Thyroid gland (tissue), 4 donors: ENCODE measurements around the gene PDCD4. TPM values are rescaled to one million over a fixed set of nuclear protein-coding genes. Genes with fewer than 3 reads are reported as not detected.

Experiments used
- DNase-seq, 2 donors: peaks; one replicate each; pipeline ENCODE4 v3.0.0-alpha.2; 2019
- H3K27ac ChIP-seq, 3 donors: fragments of 200-600 bp; sonication (generic); 1 replicate in 2 of 3; 2 replicates in 1 of 3; pipeline ENCODE4 v1.5.1; 2016 to 2019; ENCODE audit warnings: mild to moderate bottlenecking in 1 of 3, moderate library complexity in 1 of 3
- H3K27me3 ChIP-seq: fragments of 200-600 bp; sonication (generic); one replicate; pipeline ENCODE4 v1.5.1; 2019
- H3K36me3 ChIP-seq, 2 donors: fragments of 200-600 bp; sonication (generic); one replicate each; pipeline ENCODE4 v1.5.1; 2016 to 2019
- H3K4me1 ChIP-seq, 2 donors: fragments of 200-600 bp; sonication (generic); one replicate each; pipeline ENCODE4 v1.5.1; 2017 to 2019
- H3K4me3 ChIP-seq, 3 donors: fragments of 200-600 bp; sonication (generic); replicated peaks in 1 of 3; 1 replicate in 2 of 3; 2 replicates in 1 of 3; pipeline ENCODE4 v1.5.1; 2016; ENCODE audit warnings: mild to moderate bottlenecking in 1 of 3
- H3K9me3 ChIP-seq: fragments of 200-600 bp; sonication (generic); one replicate; pipeline ENCODE4 v1.5.1; 2017
- POLR2A ChIP-seq, 2 donors: fragments of 450-650 bp; IDR thresholded peaks; one replicate each; pipeline ENCODE4 v1.6.1; 2017; ENCODE audit warnings: antibody characterized with exemption in 2 of 2, mild to moderate bottlenecking in 2 of 2, moderate library complexity in 1 of 2
- WGBS, 2 donors: methylation state at CpG; one replicate each; pipeline ENCODE4 v1.1.5; 2017; 5-methylcytosine and 5-hydroxymethylcytosine counted together
- intact Hi-C: fragments of 100-400 bp; cut with DNase I; formaldehyde crosslinking; loops from one replicate; pipeline ENCODE4 v1.15.1; 2023
- total RNA-seq, 4 donors: library from RNA; depleted of rRNA; stranded (reverse); fragments of >200 nt; gene quantifications; one replicate each; pipeline ENCODE4 v1.2.3, GENCODE V29; 2016
- TF ChIP-seq, protein P1 (sequence below), 6 experiments: fragments of 200-600 bp in 3 of 6; fragments of 450-650 bp in 3 of 6; sonication (generic) in 3 of 6; IDR thresholded peaks; one replicate each; pipeline ENCODE4 v1.5.1; 2016 to 2019; ENCODE audit warnings: antibody characterized with exemption in 6 of 6, mild to moderate bottlenecking in 2 of 6, inconsistent platforms in 1 of 6, moderate library complexity in 1 of 6

Gene PDCD4
- total RNA-seq, 4 donors from 2014 or later = 188 to 340 (median 256) TPM

DNA sequence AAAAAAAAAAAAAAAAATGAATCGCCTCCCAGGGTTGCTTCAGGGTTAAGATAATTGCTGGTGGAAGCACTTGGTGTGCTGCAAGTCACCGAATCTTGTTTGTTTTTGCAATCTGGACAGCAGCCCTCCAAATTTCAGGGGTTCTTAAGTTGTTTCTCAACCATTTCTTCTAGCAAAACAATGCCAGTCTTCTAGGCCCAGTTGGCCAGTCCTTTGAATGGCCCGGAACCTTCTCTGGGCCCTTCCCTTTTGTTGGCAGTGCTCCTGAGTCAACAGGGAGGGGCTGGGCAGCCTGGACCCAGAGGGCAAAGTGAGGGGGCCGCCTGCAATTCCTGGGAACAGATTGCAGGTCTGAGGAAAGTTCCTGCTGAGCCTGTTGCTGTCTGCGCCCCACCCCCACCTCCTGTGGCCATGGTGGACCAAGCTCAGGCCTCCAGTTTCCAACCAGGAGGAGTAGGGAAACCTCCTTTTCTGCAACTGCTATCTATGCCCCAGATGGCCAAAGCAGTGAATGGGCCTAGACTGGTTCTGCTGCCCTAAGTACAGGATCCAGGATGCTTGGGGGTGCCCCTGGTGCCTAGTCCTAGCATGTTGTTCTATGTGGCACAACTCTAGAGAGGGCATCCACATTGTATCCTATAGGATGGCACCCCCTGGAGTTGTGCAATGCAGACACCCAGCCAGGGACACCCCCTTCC, 31.4 kb upstream of the PDCD4 start:
- intact Hi-C loops = no loop called here
- Histone ChIP-seq H3K4me1 (peaks cover 84 to 95% of the 10 kb centered on the region in 2 donors), H3K4me3 (no peak overlapping the region), H3K36me3 (no peaks in the 10 kb centered on the region), H3K27ac (peak overlapping the region; percentile 89 to 93 (median 91)), H3K27me3 (no peaks in the 10 kb centered on the region), H3K9me3 (no peaks in the 10 kb centered on the region)
- peak; percentile 97 to 98 for DNase-seq
- TF ChIP-seq, protein P1, sequence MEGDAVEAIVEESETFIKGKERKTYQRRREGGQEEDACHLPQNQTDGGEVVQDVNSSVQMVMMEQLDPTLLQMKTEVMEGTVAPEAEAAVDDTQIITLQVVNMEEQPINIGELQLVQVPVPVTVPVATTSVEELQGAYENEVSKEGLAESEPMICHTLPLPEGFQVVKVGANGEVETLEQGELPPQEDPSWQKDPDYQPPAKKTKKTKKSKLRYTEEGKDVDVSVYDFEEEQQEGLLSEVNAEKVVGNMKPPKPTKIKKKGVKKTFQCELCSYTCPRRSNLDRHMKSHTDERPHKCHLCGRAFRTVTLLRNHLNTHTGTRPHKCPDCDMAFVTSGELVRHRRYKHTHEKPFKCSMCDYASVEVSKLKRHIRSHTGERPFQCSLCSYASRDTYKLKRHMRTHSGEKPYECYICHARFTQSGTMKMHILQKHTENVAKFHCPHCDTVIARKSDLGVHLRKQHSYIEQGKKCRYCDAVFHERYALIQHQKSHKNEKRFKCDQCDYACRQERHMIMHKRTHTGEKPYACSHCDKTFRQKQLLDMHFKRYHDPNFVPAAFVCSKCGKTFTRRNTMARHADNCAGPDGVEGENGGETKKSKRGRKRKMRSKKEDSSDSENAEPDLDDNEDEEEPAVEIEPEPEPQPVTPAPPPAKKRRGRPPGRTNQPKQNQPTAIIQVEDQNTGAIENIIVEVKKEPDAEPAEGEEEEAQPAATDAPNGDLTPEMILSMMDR (IDR thresholded peaks at IDR 0.05) = no peak
- peak in 1 of 2 donors; percentile 53 for TF ChIP-seq POLR2A (IDR thresholded peaks at IDR 0.05)
- WGBS, 2 donors = 36 to 49% methylated on average over 5 of the region's 5 CpGs

DNA sequence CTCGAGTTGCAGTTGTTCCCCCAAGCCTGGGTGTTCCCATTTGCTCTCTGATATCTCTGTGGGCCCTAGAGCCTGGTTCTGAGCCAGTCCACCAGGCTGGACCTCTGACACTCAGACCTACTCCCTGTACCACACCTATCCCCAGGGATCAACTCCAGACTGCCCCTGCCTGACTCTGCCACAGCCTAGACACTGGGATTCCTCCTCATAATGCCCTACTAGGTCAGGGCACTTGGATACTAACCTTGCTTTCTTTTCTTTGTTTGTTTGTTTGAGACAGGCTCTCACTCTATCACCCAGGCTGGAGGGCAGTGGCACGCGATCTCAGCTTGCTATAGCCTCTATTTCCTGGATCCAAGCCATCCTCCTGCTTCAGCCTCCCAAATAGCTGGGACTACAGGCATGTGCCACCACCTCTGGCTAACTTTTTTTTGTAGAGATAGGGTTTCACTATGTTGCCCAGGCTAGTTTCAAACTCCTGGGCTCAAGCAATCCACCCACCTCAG, 30.8 kb upstream of the PDCD4 start:
- Histone ChIP-seq H3K36me3 (no peaks in the 10 kb centered on the region), H3K9me3 (no peaks in the 10 kb centered on the region), H3K4me3 (no peak overlapping the region), H3K4me1 (peaks cover 84 to 95% of the 10 kb centered on the region in 2 donors), H3K27me3 (no peaks in the 10 kb centered on the region), H3K27ac (peak overlapping the region; percentile 89 to 93 (median 91))
- intact Hi-C loops = no loop called here
- TF ChIP-seq, protein P1 (IDR thresholded peaks at IDR 0.05) = no peak
- no peak for TF ChIP-seq POLR2A (IDR thresholded peaks at IDR 0.05)
- no peak for DNase-seq
- WGBS, 2 donors = 59 to 75% methylated on average over 3 of the region's 3 CpGs

GRCh38 chr10:110841767-110842267, 29.9 kb upstream of the PDCD4 start:
- H3K4me1 ChIP-seq = peaks cover 81 to 93% of the 10 kb centered on the region in 2 donors
- WGBS, 2 donors = 84 to 91% methylated on average over 9 of the region's 9 CpGs
- DNase-seq = no peak
- H3K27me3 ChIP-seq = no peaks in the 10 kb centered on the region
- H3K36me3 ChIP-seq = no peaks in the 10 kb centered on the region
- H3K9me3 ChIP-seq = no peaks in the 10 kb centered on the region
- peak overlapping the region; percentile 89 to 93 (median 91) for H3K27ac ChIP-seq
- H3K4me3 ChIP-seq = no peak overlapping the region
- intact Hi-C loops = no loop called here
- TF ChIP-seq POLR2A (IDR thresholded peaks at IDR 0.05) = no peak
- TF ChIP-seq, protein P1 (IDR thresholded peaks at IDR 0.05) = no peak

DNA sequence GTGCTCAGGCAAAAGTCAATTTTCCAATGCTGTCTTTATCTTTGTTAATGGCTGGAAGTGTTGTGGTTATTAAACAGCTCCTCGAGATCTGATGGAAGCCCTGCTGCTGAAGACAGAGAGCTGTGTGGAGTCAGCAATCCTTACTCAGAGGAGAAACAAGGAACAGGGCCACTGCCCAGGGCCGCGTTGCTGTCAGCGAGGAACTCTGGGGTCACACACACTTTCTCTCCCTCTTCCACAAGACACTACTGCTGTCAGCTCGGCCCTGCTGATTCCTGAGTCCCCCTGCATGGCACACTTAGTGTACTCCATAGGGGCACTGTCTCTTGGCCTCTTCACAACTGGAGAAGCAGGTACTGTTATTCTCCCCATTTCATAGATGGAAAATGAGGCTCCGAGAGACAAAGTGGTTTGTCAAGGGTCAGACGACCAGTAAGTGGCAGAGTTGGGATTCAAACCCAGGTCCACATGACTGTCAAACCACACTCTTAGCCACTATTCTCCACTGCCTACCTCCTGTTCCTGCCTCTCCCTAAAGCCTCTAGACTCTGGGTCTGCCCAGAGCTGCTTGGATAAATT, 29.3 kb upstream of the PDCD4 start:
- Histone ChIP-seq H3K9me3 (no peaks in the 10 kb centered on the region), H3K4me1 (peaks cover 75 to 87% of the 10 kb centered on the region in 2 donors), H3K4me3 (no peak overlapping the region), H3K27me3 (no peaks in the 10 kb centered on the region), H3K27ac (peak overlapping the region; percentile 78 to 91 (median 89)), H3K36me3 (no peaks in the 10 kb centered on the region)
- WGBS, 2 donors = 66 to 72% methylated on average over 7 of the region's 7 CpGs
- TF ChIP-seq, protein P1 (IDR thresholded peaks at IDR 0.05) = no peak
- no peak for TF ChIP-seq POLR2A (IDR thresholded peaks at IDR 0.05)
- intact Hi-C loops = no loop called here
- no peak for DNase-seq

DNA sequence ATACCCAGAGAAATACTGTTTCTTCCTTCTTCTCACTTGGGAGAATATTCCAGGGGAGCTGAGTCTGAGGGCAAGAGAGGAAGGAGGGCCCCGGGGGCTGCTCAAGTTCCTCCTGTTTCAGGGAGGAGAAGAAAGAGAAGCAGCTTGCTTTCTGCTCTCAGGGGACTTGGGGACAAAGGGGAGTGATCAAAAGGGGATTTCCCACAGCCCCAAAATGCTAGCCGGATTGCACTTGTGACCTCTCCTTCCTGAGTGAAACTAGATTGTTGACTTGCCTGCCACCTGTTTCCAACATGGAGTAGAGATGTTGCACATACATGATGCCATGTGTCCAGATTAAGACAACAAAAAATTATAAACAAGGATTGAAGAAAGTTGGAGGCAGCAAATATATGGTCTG, 28.7 kb upstream of the PDCD4 start:
- Histone ChIP-seq H3K9me3 (no peaks in the 10 kb centered on the region), H3K27ac (peak overlapping the region; percentile 78 to 91 (median 89)), H3K4me3 (no peak overlapping the region), H3K4me1 (peaks cover 69 to 81% of the 10 kb centered on the region in 2 donors), H3K36me3 (no peaks in the 10 kb centered on the region), H3K27me3 (no peaks in the 10 kb centered on the region)
- TF ChIP-seq, protein P1 (IDR thresholded peaks at IDR 0.05) = no peak
- no peak for TF ChIP-seq POLR2A (IDR thresholded peaks at IDR 0.05)
- intact Hi-C loops = no loop called here
- WGBS, 2 donors = 15 to 31% methylated on average over 2 of the region's 2 CpGs
- DNase-seq = no peak
